A673 (cell line): Measurements from ENCODE around the gene CCN6. TPM values are rescaled to one million over a fixed set of nuclear protein-coding genes. Genes with fewer than 3 reads are reported as not detected.

ENCODE experiments used
- BruUV-seq: library from RNA; stranded (reverse); fragments of 400-500 nt; replicated peaks from 2 replicates; lab custom pipeline; 2021; lab: Mats Ljungman, UMichigan
- CTCF ChIA-PET: fragments of 300-600 bp; sonication (Branson Sonifier 250); formaldehyde crosslinking; loops from one replicate; lab custom pipeline; 2022; ENCODE audit warnings: antibody characterized with exemption; lab: Charles Lee
- POLR2A ChIA-PET: fragments of 300-600 bp; sonication (Branson Sonifier 250); formaldehyde crosslinking; loops from one replicate; lab custom pipeline; 2022; ENCODE audit warnings: antibody characterized with exemption; ENCODE audit not compliant: low non-redundant PET; lab: Charles Lee
- DNase-seq: peaks from one replicate; pipeline ENCODE4 v3.0.0-alpha.2; 2015; ENCODE audit warnings: low spot score
- H3K27ac ChIP-seq: fragments of 200-600 bp; sonication (generic); 2 replicates; pipeline ENCODE4 v1.5.1; 2016; ENCODE audit warnings: mixed run types, low read depth, mild to moderate bottlenecking, mixed read lengths, antibody characterized with exemption, low read length; ENCODE audit not compliant: poor library complexity, severe bottlenecking
- H3K27me3 ChIP-seq: fragments of 200-600 bp; sonication (generic); replicated peaks from 2 replicates; pipeline ENCODE4 v1.6.1; 2017; ENCODE audit warnings: mixed run types, low read depth, mild to moderate bottlenecking, mixed read lengths, antibody characterized with exemption, low read length; ENCODE audit not compliant: insufficient read depth, poor library complexity
- H3K36me3 ChIP-seq: fragments of 200-600 bp; sonication (generic); 2 replicates; pipeline ENCODE4 v1.6.1; 2016; ENCODE audit warnings: mixed run types, mild to moderate bottlenecking, mixed read lengths, antibody characterized with exemption, low read length; ENCODE audit not compliant: insufficient read depth, poor library complexity, severe bottlenecking
- H3K4me1 ChIP-seq: fragments of 200-600 bp; sonication (generic); 2 replicates; pipeline ENCODE4 v1.6.1; 2017; ENCODE audit warnings: mixed run types, mild to moderate bottlenecking, mixed read lengths, antibody characterized with exemption, low read length; ENCODE audit not compliant: insufficient read depth, poor library complexity, severe bottlenecking
- H3K4me3 ChIP-seq: fragments of 200-600 bp; sonication (generic); 2 replicates; pipeline ENCODE4 v1.5.1; 2016; ENCODE audit warnings: low read depth, mixed run types, mild to moderate bottlenecking, mixed read lengths, low read length; ENCODE audit not compliant: poor library complexity, severe bottlenecking
- H3K9me3 ChIP-seq: fragments of 200-600 bp; sonication (generic); 2 replicates; pipeline ENCODE4 v1.6.1; 2016; ENCODE audit warnings: mixed run types, low read depth, mild to moderate bottlenecking, mixed read lengths, antibody characterized with exemption, low read length; ENCODE audit not compliant: poor library complexity, severe bottlenecking
- CTCF ChIP-seq: fragments of 300-800, 200-600 bp; sonication (generic); conservative IDR thresholded peaks from 2 replicates; pipeline ENCODE4 v1.5.1; 2017; ENCODE audit warnings: low read depth, mild to moderate bottlenecking, antibody characterized with exemption, low read length, moderate library complexity, mixed read lengths
- EZH2 ChIP-seq: fragments of 200-600 bp; sonication (generic); IDR thresholded peaks from 2 replicates; pipeline ENCODE4 v1.6.1; 2017; ENCODE audit warnings: borderline replicate concordance, low read depth, mild to moderate bottlenecking, mixed read lengths, antibody characterized with exemption, low read length; ENCODE audit not compliant: poor library complexity, severe bottlenecking
- intact Hi-C: fragments of 100-400 bp; cut with micrococcal nuclease; formaldehyde crosslinking; loops from one replicate; pipeline ENCODE4 v1.10.0; 2022; ENCODE audit not compliant: unreplicated experiment
- total RNA-seq: library from RNA; stranded (reverse); gene quantifications from 2 replicates; pipeline ENCODE4 v1.2.3, GENCODE V29; 2021

Gene CCN6
- total RNA-seq, 1 experiment from 2014 or later = not detected

GRCh38 chr6:112114577-112115223 lies 60.8 kb downstream of the CCN6 start:
- no peak overlapping the region for H3K4me3 ChIP-seq
- intact Hi-C loops = no loop called here
- H3K9me3 ChIP-seq = no peaks in the 10 kb centered on the region
- H3K36me3 ChIP-seq = no peaks in the 10 kb centered on the region
- ChIA-PET CTCF (no interaction called here), POLR2A (no interaction called here)
- BruUV-seq = no TSS peak
- H3K27me3 ChIP-seq = peaks cover 4% of the 10 kb centered on the region
- H3K4me1 ChIP-seq = no peaks in the 10 kb centered on the region
- no peak for DNase-seq
- no peak for TF ChIP-seq EZH2
- no peak for TF ChIP-seq CTCF
- no peak overlapping the region for H3K27ac ChIP-seq

- BruUV-seq = no TSS peak
- no peak for TF ChIP-seq CTCF
- TF ChIP-seq EZH2 = no peak
- Histone ChIP-seq H3K4me1 (no peaks in the 10 kb centered on the region), H3K36me3 (no peaks in the 10 kb centered on the region), H3K27ac (no peak overlapping the region), H3K4me3 (no peak overlapping the region), H3K27me3 (peaks cover 4% of the 10 kb centered on the region), H3K9me3 (no peaks in the 10 kb centered on the region)
- ChIA-PET CTCF (no interaction called here), POLR2A (no interaction called here)
- intact Hi-C loops = no loop called here
- peak; percentile 2 for DNase-seq
Measured at GRCh38 chr6:112116221-112116620, 62.3 kb downstream of the CCN6 start.

- TF ChIP-seq CTCF = no peak
- TF ChIP-seq EZH2 = no peak
- intact Hi-C loops = no loop called here
- no peak overlapping the region for H3K27ac ChIP-seq
- no peaks in the 10 kb centered on the region for H3K4me1 ChIP-seq
- CTCF ChIA-PET = no interaction called here
- H3K4me3 ChIP-seq = no peak overlapping the region
- peaks cover 4% of the 10 kb centered on the region for H3K27me3 ChIP-seq
- no peaks in the 10 kb centered on the region for H3K36me3 ChIP-seq
- BruUV-seq = no TSS peak
- H3K9me3 ChIP-seq = no peaks in the 10 kb centered on the region
- POLR2A ChIA-PET = no interaction called here
- DNase-seq = no peak
Measured at GRCh38 chr6:112117554-112117953, 63.6 kb downstream of the CCN6 start.
